ENCODE results near the gene PCNX3.

- TF ChIP-seq EZH2 (IDR thresholded peaks at IDR 0.05; ENCODE audit: insufficient read depth, poor library complexity, severe bottlenecking): no peak
- TF ChIP-seq EZH2phosphoT487 (IDR thresholded peaks at IDR 0.05; ENCODE audit: insufficient read depth, low read depth): no peak
Measured at GRCh38 chr11:65623177-65623576, 7.6 kb downstream of the PCNX3 start.
